K562 (cell line): ENCODE results near the gene PRDM12. TPM values are rescaled to one million over a fixed set of nuclear protein-coding genes. Genes with fewer than 3 reads are reported as not detected.

Source experiments
- ATAC-seq: fragments of 200-7000 bp; cut with Tn5 transposase; 3 replicates; pipeline ENCODE4 v1.9.1; 2020; ENCODE audit warnings: moderate library complexity
- BruUV-seq: library from RNA; stranded (reverse); fragments of 400-500 nt; replicated peaks from 2 replicates; lab custom pipeline; 2021; lab: Mats Ljungman, UMichigan
- CTCF ChIA-PET: fragments of 300-600 bp; formaldehyde crosslinking; extraction: SDS; loops from one replicate; lab custom pipeline; 2021; ENCODE audit warnings: low intra/inter-chr PET ratio; lab: Yijun Ruan, JAX
- POLR2A ChIA-PET: fragments of 300-600, 350-650 bp; sonication (Branson Sonifier 250); formaldehyde crosslinking; extraction: SDS; loops from one replicate; lab custom pipeline; 2021; ENCODE audit warnings: antibody characterized with exemption, inconsistent platforms; lab: Yijun Ruan, JAX
- DNase-seq, 4 experiments: peaks; one replicate each; pipeline versions ENCODE4 v3.0.0 to v3.0.0-alpha.2; 2011 to 2018; ENCODE audit warnings: low spot score in 3 of 4, mixed read lengths in 3 of 4; ENCODE audit errors: extremely low read depth in 1 of 4
- FAIRE-seq: peaks from 2 replicates; lab custom pipeline; 2011; peaks lifted over from hg19 to GRCh38; lab: Jason Lieb, UNC
- H2AFZ ChIP-seq: 2 replicates; pipeline ENCODE4 v1.6.0; 2011; ENCODE audit warnings: low read depth, low read length, control low read depth, inconsistent platforms
- H3K27ac ChIP-seq: fragments of 200-600 bp; 3 replicates; pipeline ENCODE4 v1.8.0; 2011; ENCODE audit warnings: low read depth, mild to moderate bottlenecking, control low read depth, inconsistent platforms, low read length, moderate library complexity, mixed read lengths; ENCODE audit errors: extremely low read depth
- H3K27me3 ChIP-seq, 2 experiments: fragments of 300-600 bp in 1 of 2; 2 replicates in 1 of 2; 3 replicates in 1 of 2; pipeline versions ENCODE4 v1.6.0 to v1.8.0; 2011; ENCODE audit warnings: inconsistent platforms in 2 of 2, low read length in 2 of 2, mild to moderate bottlenecking in 1 of 2, mixed read lengths in 1 of 2, moderate library complexity in 1 of 2; ENCODE audit not compliant: control insufficient read depth in 2 of 2, insufficient read depth in 2 of 2
- H3K36me3 ChIP-seq: fragments of 300-600 bp; 3 replicates; pipeline ENCODE4 v1.8.0; 2011; ENCODE audit warnings: mild to moderate bottlenecking, low read length, inconsistent platforms; ENCODE audit not compliant: control insufficient read depth, insufficient read depth
- H3K4me1 ChIP-seq, 2 experiments: fragments of 200-600 bp in 1 of 2; replicated peaks in 1 of 2; 2 replicates in 1 of 2; 3 replicates in 1 of 2; pipeline versions ENCODE4 v1.5.1 to v1.8.0; 2011; ENCODE audit warnings: inconsistent platforms in 2 of 2, low read length in 2 of 2, mild to moderate bottlenecking in 1 of 2, mixed read lengths in 1 of 2, moderate library complexity in 1 of 2; ENCODE audit not compliant: control insufficient read depth in 2 of 2, insufficient read depth in 2 of 2
- H3K4me2 ChIP-seq: 2 replicates; pipeline ENCODE4 v1.6.1; 2011; ENCODE audit warnings: low read length, control low read depth, inconsistent platforms, mixed read lengths; ENCODE audit not compliant: insufficient read depth
- H3K4me3 ChIP-seq: fragments of 200-600 bp; sonication (generic), shearing (Covaris generic); 2 replicates; pipeline ENCODE4 v1.5.1; 2016; ENCODE audit warnings: control low read depth, inconsistent platforms
- H3K79me2 ChIP-seq: fragments of 200-600 bp; 3 replicates; pipeline ENCODE4 v1.8.0; 2011; ENCODE audit warnings: low read length, inconsistent platforms; ENCODE audit not compliant: control insufficient read depth, insufficient read depth
- H3K9ac ChIP-seq, 2 experiments: 2 replicates each; pipeline versions ENCODE4 v1.6.0 to v1.6.1; 2011; ENCODE audit warnings: low read depth in 2 of 2, low read length in 2 of 2, control low read depth in 1 of 2, inconsistent platforms in 1 of 2, mild to moderate bottlenecking in 1 of 2, mixed read lengths in 1 of 2; ENCODE audit not compliant: insufficient read depth in 1 of 2
- H3K9me1 ChIP-seq: one replicate; pipeline ENCODE4 v1.6.0; 2011; ENCODE audit warnings: inconsistent platforms, mild to moderate bottlenecking, low read length, moderate library complexity; ENCODE audit not compliant: control insufficient read depth, insufficient read depth
- H3K9me3 ChIP-seq: replicated peaks from 2 replicates; pipeline ENCODE4 v1.5.1; 2011; ENCODE audit warnings: low read depth, low read length, inconsistent platforms; ENCODE audit not compliant: control insufficient read depth, insufficient read depth
- H4K20me1 ChIP-seq: replicated peaks from 2 replicates; pipeline ENCODE4 v1.6.1; 2011; ENCODE audit warnings: low read length, inconsistent platforms, mixed read lengths; ENCODE audit not compliant: control insufficient read depth, insufficient read depth
- CBX3 ChIP-seq, 2 experiments: IDR thresholded peaks; 1 replicate in 1 of 2; 2 replicates in 1 of 2; pipeline ENCODE4 v1.6.1; 2012; ENCODE audit warnings: inconsistent platforms in 2 of 2, low read length in 2 of 2, borderline replicate concordance in 1 of 2, control low read depth in 1 of 2
- MIER1 ChIP-seq: fragments of 450-650 bp; IDR thresholded peaks from 2 replicates; pipeline ENCODE4 v1.6.1; 2016; ENCODE audit warnings: antibody characterized with exemption, mild to moderate bottlenecking, low read depth
- NCOA2 ChIP-seq, 2 experiments: fragments of 450-650 bp; IDR thresholded peaks; 2 replicates each; pipeline ENCODE4 v1.6.1; 2018; ENCODE audit warnings: mild to moderate bottlenecking in 2 of 2, moderate library complexity in 1 of 2; ENCODE audit not compliant: partially characterized antibody in 2 of 2
- PRPF4 ChIP-seq: fragments of 200-400 bp; formaldehyde crosslinking; IDR thresholded peaks from one replicate; pipeline ENCODE4 v1.6.1; 2017; ENCODE audit warnings: low read length, low read depth, mild to moderate bottlenecking; ENCODE audit not compliant: insufficient read depth, poor library complexity, severe bottlenecking
- ZC3H11A ChIP-seq: IDR thresholded peaks from 2 replicates; pipeline ENCODE4 v1.6.1; 2012; ENCODE audit warnings: low read depth, low read length, improper control_type of control experiment
- WGBS: fragments of 100-300 bp; shearing (Covaris generic); methylation state at CpG from one replicate; pipeline ENCODE4 v1.1.6; 2016; ENCODE audit warnings: low coverage, mixed read lengths; ENCODE audit not compliant: insufficient coverage; ENCODE audit errors: missing lambda C conversion rate; 5-methylcytosine and 5-hydroxymethylcytosine counted together
- in situ Hi-C: fragments of 300-500 bp; cut with MboI; formaldehyde crosslinking; loops from 4 replicates; pipeline ENCODE4 v1.15.0; 2018; ENCODE audit warnings: inconsistent platforms, mixed read lengths
- intact Hi-C: fragments of 100-400 bp; cut with micrococcal nuclease; formaldehyde crosslinking; loops from 2 replicates; pipeline ENCODE4 v1.14.2; 2022
- polyA plus RNA-seq, 8 experiments: library from polyadenylated mRNA; depleted of rRNA in 4 of 8; stranded (reverse) in 5 of 8; unstranded in 3 of 8; fragments of >200 nt; fragmentation: Nextera tagmentation in 2 of 8; fragmentation: Illumina TruSeq in 1 of 8; extraction: Ambion mirVana in 2 of 8; extraction: Trizol in 1 of 8; gene quantifications; 2 replicates each; pipeline versions ENCODE4 v1.2.1 to v1.2.3, GENCODE V29; 2011 to 2014; ENCODE audit warnings: inconsistent platforms in 1 of 8, missing spikeins in 1 of 8
- total RNA-seq, 7 experiments: library from RNA; depleted of rRNA in 6 of 7; stranded (reverse); fragments of >200 nt in 6 of 7; fragmentation: Illumina TruSeq in 2 of 7; extraction: Trizol in 2 of 7; gene quantifications; 2 replicates each; pipeline versions ENCODE4 v1.2.1 to v1.2.3, GENCODE V29; 2011 to 2021; ENCODE audit warnings: low replicate concordance in 1 of 7
- TF ChIP-seq, protein P1 (sequence below): IDR thresholded peaks from 3 replicates; pipeline ENCODE4 v1.6.1; 2011; ENCODE audit warnings: borderline replicate concordance, mild to moderate bottlenecking; ENCODE audit not compliant: insufficient read length, insufficient read depth
- TF ChIP-seq, protein P2 (sequence below): fragments of 250-450 bp; sonication (Bioruptor Pico); IDR thresholded peaks from 2 replicates; pipeline ENCODE4 v1.5.0; 2021
- TF ChIP-seq, protein P3 (sequence below): sonication (generic); formaldehyde crosslinking; IDR thresholded peaks from 2 replicates; pipeline ENCODE4 v1.8.0; 2022; ENCODE audit warnings: mild to moderate bottlenecking, missing genetic modification reagents

The PRDM12 gene
- total and polyA plus RNA-seq, 9 of the 15 experiments (the other 6 are each of a cell fraction or from before 2014, with no cell fraction given), result 0.04 to 0.22 (median 0.07) TPM; not detected in 3

DNA sequence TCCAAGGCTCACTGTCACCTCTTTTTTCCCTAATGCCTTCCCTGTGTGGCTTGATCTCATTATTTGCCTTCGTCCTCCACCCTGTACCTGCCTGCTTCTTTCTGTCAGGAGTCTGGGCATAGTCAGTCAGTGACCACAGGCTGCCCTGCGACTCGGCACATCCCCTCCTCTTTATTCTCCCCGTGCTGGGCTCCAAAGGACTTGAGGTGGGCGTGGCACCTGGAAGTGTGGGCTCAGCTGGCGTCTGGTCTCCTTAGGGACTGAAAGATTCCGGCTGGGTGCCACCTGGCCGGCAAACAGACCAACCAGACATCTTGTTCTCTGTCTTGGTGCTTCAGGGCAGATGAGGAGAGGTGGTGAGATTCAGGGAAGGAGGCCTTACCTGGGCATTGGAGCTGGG is 29.6 kb upstream of the PRDM12 start:
- Histone ChIP-seq H3K9me3 (no peaks in the 10 kb centered on the region), H3K36me3 (peaks cover 75% of the 10 kb centered on the region; the same call in 2 of the 3 replicates), H3K27ac (no peak overlapping the region), H3K4me1 (peaks cover 0 to 7% of the 10 kb centered on the region in 2 experiments; a peak in 1 of 5 replicates), H2AFZ (no peak overlapping the region), H3K27me3 (no peaks in the 10 kb centered on the region), H3K79me2 (no peaks in the 10 kb centered on the region), H3K4me2 (no peak overlapping the region), H4K20me1 (no peaks in the 10 kb centered on the region), H3K9ac (no peak overlapping the region), H3K4me3 (no peak overlapping the region)
- intact Hi-C loops, result no loop called here
- POLR2A ChIA-PET, result interaction anchor here (1.1 kb wide), 1 partner anchor 169 kb away, joined by 3 read pairs; no protein-coding TSS in a partner anchor
- in situ Hi-C loops, result no loop called here
- FAIRE-seq, result no peak
- DNase-seq, result no peak
- CTCF ChIA-PET, result no interaction called here
- no peak for ATAC-seq
- no TSS peak for BruUV-seq
- TF ChIP-seq MIER1, result no peak
- TF ChIP-seq NCOA2 (IDR thresholded peaks at IDR 0.05; ENCODE audit: partially characterized antibody in 2 of 2), result no peak
- TF ChIP-seq, protein P1, sequence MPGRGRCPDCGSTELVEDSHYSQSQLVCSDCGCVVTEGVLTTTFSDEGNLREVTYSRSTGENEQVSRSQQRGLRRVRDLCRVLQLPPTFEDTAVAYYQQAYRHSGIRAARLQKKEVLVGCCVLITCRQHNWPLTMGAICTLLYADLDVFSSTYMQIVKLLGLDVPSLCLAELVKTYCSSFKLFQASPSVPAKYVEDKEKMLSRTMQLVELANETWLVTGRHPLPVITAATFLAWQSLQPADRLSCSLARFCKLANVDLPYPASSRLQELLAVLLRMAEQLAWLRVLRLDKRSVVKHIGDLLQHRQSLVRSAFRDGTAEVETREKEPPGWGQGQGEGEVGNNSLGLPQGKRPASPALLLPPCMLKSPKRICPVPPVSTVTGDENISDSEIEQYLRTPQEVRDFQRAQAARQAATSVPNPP, result no peak
- TF ChIP-seq ZC3H11A, result no peak
- TF ChIP-seq CBX3 (IDR thresholded peaks at IDR 0.05; ENCODE audit: borderline replicate concordance in 1 of 2, low read length in 2 of 2), result no peak
- no peak for TF ChIP-seq PRPF4
- TF ChIP-seq, protein P2, sequence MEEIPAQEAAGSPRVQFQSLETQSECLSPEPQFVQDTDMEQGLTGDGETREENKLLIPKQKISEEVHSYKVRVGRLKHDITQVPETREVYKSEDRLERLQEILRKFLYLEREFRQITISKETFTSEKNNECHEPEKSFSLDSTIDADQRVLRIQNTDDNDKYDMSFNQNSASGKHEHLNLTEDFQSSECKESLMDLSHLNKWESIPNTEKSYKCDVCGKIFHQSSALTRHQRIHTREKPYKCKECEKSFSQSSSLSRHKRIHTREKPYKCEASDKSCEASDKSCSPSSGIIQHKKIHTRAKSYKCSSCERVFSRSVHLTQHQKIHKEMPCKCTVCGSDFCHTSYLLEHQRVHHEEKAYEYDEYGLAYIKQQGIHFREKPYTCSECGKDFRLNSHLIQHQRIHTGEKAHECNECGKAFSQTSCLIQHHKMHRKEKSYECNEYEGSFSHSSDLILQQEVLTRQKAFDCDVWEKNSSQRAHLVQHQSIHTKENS (CRISPR knock-in tag), result no peak
- TF ChIP-seq, protein P3, sequence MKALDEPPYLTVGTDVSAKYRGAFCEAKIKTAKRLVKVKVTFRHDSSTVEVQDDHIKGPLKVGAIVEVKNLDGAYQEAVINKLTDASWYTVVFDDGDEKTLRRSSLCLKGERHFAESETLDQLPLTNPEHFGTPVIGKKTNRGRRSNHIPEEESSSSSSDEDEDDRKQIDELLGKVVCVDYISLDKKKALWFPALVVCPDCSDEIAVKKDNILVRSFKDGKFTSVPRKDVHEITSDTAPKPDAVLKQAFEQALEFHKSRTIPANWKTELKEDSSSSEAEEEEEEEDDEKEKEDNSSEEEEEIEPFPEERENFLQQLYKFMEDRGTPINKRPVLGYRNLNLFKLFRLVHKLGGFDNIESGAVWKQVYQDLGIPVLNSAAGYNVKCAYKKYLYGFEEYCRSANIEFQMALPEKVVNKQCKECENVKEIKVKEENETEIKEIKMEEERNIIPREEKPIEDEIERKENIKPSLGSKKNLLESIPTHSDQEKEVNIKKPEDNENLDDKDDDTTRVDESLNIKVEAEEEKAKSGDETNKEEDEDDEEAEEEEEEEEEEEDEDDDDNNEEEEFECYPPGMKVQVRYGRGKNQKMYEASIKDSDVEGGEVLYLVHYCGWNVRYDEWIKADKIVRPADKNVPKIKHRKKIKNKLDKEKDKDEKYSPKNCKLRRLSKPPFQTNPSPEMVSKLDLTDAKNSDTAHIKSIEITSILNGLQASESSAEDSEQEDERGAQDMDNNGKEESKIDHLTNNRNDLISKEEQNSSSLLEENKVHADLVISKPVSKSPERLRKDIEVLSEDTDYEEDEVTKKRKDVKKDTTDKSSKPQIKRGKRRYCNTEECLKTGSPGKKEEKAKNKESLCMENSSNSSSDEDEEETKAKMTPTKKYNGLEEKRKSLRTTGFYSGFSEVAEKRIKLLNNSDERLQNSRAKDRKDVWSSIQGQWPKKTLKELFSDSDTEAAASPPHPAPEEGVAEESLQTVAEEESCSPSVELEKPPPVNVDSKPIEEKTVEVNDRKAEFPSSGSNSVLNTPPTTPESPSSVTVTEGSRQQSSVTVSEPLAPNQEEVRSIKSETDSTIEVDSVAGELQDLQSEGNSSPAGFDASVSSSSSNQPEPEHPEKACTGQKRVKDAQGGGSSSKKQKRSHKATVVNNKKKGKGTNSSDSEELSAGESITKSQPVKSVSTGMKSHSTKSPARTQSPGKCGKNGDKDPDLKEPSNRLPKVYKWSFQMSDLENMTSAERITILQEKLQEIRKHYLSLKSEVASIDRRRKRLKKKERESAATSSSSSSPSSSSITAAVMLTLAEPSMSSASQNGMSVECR (CRISPR knock-in tag), result no peak
- TF ChIP-seq, all 486 proteins: peak for 0
- 87% methylated on average over 7 of the region's 8 CpGs for WGBS
- peaks cover 4% of the 10 kb centered on the region for H3K9me1 ChIP-seq
